Effector CD8-positive, alpha-beta T cell (primary cell): ENCODE results near the gene CDC42SE2.

ENCODE experiments used
- DNase-seq: peaks from one replicate; lab custom pipeline; 2025; lab: John Stamatoyannopoulos, UW

CDC42SE2 gene

GRCh38 chr5:131441184-131441583 lies 177.3 kb downstream of the CDC42SE2 start:
- no peak for DNase-seq
